Endothelial cell of umbilical vein (primary cell): ENCODE measurements around the gene OSBPL6.

ENCODE experiments used
- CTCF ChIP-seq, 2 donors: IDR thresholded peaks; 1 replicate in 1 of 2; 2 replicates in 1 of 2; pipeline ENCODE4 v1.5.1; 2011; ENCODE audit warnings: low read length in 2 of 2, mild to moderate bottlenecking in 2 of 2, moderate library complexity in 2 of 2, control low read depth in 1 of 2, inconsistent platforms in 1 of 2, low read depth in 1 of 2; ENCODE audit not compliant: insufficient read depth in 1 of 2; ENCODE audit errors: extremely low read depth in 1 of 2
- EZH2 ChIP-seq: IDR thresholded peaks from 2 replicates; pipeline ENCODE4 v1.6.1; 2012; ENCODE audit warnings: borderline replicate concordance, low read depth, mild to moderate bottlenecking, moderate library complexity, low read length, inconsistent platforms; ENCODE audit not compliant: severe bottlenecking
- JUN ChIP-seq: IDR thresholded peaks from 2 replicates; pipeline ENCODE4 v1.6.1; 2011; ENCODE audit warnings: borderline replicate concordance, low read depth; ENCODE audit not compliant: insufficient read length, insufficient read depth
- MAX ChIP-seq: IDR thresholded peaks from 2 replicates; pipeline ENCODE4 v1.6.1; 2011; ENCODE audit not compliant: insufficient read depth, insufficient read length
- POLR2A ChIP-seq: IDR thresholded peaks from 2 replicates; pipeline ENCODE4 v1.6.1; 2012; ENCODE audit warnings: low read depth, mild to moderate bottlenecking, control low read depth, low read length
- POLR2AphosphoS5 ChIP-seq: IDR thresholded peaks from 2 replicates; pipeline ENCODE4 v1.6.1; 2012; ENCODE audit warnings: low read depth, mild to moderate bottlenecking, control low read depth, low read length, moderate library complexity; ENCODE audit not compliant: insufficient read depth

- no peak for TF ChIP-seq CTCF (IDR thresholded peaks at IDR 0.05; ENCODE audit: extremely low read depth in 1 of 2, insufficient read depth in 1 of 2, low read depth in 1 of 2, low read length in 2 of 2)
- no peak for TF ChIP-seq EZH2
- no peak for TF ChIP-seq POLR2AphosphoS5
- TF ChIP-seq POLR2A: no peak
- TF ChIP-seq MAX: no peak
- TF ChIP-seq JUN: no peak
Observed at GRCh38 chr2:178420463-178420999, 226.2 kb downstream of the OSBPL6 start.
